NCI-H2081 (cell line): ENCODE data around the gene GRIK3.

Experiments used
- DNase-seq, 2 experiments: peaks; one replicate each; lab custom pipeline; 2025; lab: John Stamatoyannopoulos, UW

Gene GRIK3

DNA sequence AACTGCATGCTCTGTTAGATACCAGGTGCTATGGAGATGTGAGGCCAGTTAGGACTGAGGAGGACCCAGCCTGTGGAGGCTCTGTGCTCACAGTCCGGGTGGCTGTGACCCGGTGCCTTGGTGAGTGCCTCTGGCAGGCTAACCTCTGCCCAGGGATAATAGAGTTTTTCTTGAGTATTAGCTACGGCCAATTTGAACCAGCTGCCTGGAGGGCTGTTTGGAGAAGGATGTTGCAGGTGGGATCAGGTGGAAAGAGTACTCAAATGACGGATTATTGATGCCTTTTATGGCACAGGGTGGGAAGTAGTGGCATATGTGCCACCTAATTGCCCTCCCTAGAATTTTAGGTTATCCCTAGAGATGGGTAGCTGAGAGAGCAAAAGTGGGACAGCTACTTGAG lies 182.7 kb downstream of the GRIK3 start:
- peak in 1 of 2 experiments; percentile 30 for DNase-seq

DNA sequence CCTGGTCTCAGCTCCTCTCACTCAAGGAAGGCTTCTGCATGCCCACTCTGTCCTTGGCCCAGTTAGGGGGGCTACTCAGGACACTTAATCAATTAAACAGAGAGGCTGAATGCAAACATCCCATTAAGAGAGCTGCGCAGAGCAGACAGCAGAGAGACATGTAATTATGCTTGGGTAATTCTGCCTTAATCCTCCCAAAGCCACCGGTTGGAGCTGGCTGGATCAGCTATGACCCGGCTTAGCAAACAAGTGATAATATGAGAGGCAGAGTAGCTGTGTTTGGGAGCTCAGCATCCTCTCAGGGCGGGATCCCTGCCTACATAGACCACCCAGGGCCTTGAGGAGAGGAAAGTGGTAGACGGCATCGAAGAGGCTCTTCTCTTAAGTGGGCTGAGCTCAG lies 183.2 kb downstream of the GRIK3 start:
- peak in 1 of 2 experiments; percentile 64 for DNase-seq

GRCh38 chr1:36849956-36850355 lies 184.4 kb downstream of the GRIK3 start:
- no peak for DNase-seq

GRCh38 chr1:36847761-36848160 lies 186.6 kb downstream of the GRIK3 start:
- no peak for DNase-seq

DNA sequence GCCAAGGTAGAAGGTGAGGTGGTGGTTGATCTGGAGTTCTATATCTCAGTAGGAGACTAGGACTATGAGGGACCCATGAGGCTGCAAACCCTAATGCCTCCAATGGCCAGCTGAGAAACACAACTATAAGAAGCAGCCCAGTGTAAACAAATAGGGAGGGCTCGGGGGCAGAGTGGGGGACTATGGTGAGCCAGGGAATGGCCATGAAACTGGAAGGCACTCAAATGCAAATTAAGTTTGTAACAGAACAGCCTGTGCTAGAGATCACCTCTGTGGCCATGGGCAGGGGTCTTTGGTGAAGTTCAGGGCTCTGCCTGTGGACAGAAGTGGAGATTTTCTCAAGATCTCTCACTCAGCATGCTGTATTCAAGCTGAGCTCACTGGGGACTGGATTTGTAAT lies 187.1 kb downstream of the GRIK3 start:
- DNase-seq = no peak

DNA sequence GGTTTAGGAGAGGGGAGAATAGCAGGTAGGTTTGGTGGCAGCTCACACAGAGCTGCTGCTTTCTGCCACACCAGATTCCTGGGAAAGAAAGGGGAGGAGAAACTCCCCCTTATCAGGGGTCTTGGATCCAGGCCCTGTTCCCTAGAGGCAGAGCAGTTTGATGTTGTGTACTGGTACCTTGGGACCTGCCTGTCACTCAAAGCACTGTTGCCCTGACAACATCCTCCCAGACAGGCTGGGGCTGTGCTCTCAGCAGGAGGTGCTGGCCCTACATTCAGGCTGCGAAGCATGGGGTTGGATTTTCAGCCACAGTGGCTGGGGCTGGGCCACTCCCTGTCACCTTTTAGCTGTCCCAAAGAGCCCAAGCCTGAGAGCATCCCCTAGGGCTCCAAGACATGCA lies 188.0 kb downstream of the GRIK3 start:
- no peak for DNase-seq

- no peak for DNase-seq
Observed at GRCh38 chr1:36845802-36846201, 188.5 kb downstream of the GRIK3 start.

DNA sequence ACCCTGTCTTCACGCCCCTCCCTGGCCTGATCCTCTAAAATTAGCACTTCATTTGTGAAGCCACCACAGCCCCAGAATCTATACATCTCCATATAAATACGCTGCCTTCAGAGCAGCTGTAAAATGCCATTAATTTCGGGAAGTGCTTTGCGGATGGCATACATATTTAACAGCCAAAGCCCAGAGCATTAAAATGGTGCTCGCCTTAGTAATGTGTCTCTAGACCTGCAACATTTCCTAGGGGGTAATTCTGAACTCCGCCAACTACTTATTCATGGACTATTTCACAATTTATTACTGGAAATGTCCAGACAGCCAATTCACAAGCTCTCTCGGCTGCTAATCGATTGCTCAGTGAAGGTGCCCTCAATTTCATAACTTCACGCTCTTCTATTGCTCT lies 189.4 kb downstream of the GRIK3 start:
- no peak for DNase-seq

DNA sequence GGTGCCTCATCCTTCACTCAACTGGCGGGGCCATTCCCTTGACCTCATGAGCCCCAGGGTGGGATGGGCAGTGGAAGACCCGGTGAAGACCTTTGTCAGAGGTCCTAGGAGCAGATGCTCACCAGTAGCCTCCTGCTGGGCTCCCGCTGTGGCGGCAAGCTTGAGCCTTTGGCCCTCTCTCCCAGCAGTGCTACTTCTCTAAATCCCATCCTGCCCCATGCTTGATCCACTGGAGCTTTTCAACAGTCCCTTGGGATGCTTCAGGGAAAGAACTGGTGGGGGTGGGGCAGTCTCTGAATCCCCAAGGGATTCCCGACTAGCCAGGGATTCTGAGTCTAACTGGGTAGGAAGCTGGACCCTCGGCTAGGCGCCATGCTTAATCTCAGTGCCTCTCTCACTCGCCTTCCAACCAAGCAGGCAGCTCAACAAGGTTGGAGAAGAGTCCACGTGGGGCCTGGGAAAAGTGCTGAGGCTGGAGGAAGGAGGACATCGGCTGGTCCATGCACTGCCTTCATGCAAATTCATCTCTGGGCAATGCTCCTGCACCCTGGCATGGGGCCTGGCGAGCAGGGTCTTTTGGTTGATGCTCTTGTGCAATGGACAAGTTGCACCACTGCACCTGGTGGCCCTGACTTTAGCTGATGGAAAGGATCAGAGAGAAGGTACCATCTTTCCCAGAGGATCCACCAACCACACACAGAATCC lies 190.3 kb downstream of the GRIK3 start:
- no peak for DNase-seq

GRCh38 chr1:36843027-36843426 lies 191.3 kb downstream of the GRIK3 start:
- DNase-seq = no peak

- DNase-seq = no peak
Observed at GRCh38 chr1:36842448-36842847, 191.9 kb downstream of the GRIK3 start.

DNA sequence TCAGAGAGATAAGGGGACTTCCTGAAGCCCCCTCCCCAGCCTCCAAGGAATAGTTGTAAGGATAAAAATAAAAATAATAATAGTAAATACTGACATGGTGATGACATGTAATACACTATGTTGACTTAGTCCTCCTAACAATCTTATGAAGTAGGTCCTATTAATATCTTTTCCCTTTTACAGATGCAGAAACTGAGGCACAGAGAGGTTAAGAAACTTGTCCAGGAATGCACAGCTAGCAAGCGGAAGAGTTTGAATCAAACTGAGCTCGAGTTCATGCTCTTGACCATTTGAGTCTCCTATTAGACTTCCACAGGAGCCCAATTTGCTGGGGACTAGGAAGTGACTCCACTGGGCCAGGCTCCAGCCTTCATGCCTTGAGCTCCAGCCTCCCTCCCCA lies 194.8 kb downstream of the GRIK3 start:
- DNase-seq = no peak

DNA sequence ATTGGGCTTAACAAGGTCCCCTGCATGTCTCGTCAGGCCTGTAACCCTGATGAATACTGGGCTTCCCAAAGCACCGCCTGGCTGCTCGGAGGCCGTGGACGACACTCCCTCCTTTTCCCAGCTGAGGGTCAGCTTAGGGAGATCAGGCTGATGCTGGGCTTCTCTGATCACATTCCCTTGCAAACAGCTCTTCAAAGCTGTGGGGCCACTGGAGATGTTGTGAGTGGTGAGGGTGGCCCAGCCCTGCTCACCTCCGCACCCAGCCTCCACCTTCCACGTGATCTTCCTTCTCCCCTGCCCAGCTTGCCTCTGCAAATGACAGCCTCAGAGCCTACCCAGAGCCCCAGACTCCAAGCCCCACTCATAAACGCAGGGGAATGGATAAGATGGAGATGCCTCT lies 195.4 kb downstream of the GRIK3 start:
- DNase-seq = no peak

GRCh38 chr1:36836916-36837315 lies 197.4 kb downstream of the GRIK3 start:
- DNase-seq = no peak

GRCh38 chr1:36836196-36836883 lies 198.0 kb downstream of the GRIK3 start:
- peak; percentile 65 to 83 for DNase-seq

DNA sequence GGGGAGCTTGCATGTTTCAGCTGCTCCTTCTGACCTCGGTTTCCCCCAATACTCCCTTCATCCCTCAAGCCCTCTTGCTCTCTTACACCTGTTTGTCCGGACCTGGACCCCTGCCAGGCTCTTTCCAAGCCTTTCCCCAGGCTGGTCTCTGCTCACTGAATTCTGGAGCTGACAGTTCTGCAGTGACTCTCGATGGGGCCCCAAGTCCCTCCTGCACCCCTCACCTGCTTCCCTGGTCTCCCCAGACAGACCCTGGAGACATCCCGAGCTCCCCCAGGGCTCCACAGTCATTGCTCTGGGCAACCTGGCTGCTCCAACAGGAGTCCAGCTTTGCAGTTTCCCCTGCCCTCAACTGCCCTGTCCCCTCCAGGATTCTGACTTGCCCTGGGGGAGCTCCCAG lies 198.6 kb downstream of the GRIK3 start:
- no peak for DNase-seq

DNA sequence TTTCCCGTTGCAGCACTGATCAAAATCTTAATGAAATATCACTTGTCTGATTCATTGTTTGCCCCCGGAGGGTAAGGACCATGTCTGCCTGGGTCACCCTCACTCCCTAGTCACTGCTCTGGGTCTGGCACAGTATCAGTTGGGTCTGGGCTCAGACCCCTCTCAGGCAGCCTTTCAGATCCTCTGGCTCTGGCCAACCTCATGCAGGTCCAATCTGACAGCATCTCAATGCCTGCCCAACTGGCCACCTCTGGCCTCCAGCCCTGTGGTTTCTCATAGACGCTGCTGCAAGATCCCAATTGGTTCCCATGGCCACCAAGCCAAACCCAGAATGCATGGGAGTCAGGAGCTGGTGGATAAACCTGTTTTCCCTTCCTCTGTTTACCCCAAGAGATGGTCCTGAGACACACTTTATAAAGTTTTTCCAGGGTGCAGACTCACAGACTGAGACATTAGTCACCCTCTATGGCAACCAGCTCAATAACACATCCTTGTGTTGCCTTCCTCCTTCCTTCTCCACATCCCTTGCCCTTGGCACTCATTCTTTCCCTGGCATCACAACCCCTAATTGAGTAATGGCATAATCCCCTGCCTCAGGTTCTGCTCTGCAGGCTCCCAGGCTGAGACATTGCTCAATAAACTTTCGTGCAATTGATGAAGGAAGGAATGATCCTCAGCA lies 199.2 kb downstream of the GRIK3 start:
- no peak for DNase-seq

- no peak for DNase-seq
Observed at GRCh38 chr1:36834586-36834985, 199.7 kb downstream of the GRIK3 start.

DNA sequence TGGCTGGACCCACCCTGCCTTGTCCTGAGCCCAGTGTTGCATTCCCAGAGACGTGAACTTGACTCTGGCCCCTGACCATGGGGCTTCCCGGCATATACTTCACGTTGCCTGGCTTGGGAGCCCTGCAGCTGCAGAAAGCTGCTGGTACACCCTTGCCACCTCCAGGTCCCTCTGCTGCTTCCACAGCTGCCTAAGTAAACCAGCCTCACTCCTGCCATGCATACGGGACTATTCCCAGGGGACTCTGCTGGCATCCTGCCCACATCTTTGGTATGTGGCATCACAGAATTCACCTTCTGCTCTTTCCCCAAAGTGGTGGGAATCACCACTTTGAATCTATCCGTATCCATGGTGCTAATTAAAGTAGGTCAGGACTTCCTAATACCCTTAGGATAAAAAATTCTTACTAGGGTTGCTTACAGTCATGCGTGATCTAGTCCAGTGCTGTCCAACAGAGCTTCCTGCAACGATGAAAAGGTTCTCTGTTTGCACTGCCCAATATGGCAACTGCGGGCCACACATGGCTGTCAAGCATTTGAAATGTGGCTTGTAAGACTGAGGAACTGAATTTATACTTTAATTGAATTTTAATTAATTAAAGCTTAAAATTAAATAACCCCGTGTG lies 203.0 kb downstream of the GRIK3 start:
- no peak for DNase-seq

GRCh38 chr1:36829961-36830360 lies 204.4 kb downstream of the GRIK3 start:
- DNase-seq = no peak

GRCh38 chr1:36829066-36829465 lies 205.2 kb downstream of the GRIK3 start:
- DNase-seq = no peak

GRCh38 chr1:36825226-36825625 lies 209.1 kb downstream of the GRIK3 start:
- DNase-seq = no peak

GRCh38 chr1:36824390-36824861 lies 209.9 kb downstream of the GRIK3 start:
- no peak for DNase-seq
